Activated T-helper 17 cell treated with anti-CD3 and anti-CD28 coated beads, Interleukin-2, amount 50 U/mL, for 72 hours (primary cell): ENCODE measurements around the gene IFI16. TPM values are rescaled to one million over a fixed set of nuclear protein-coding genes. Genes with fewer than 3 reads are reported as not detected.
"Not testable (repeated sequence)": the region's sequence is repeated elsewhere in the genome, so short reads cannot be mapped to it uniquely, and the experiment has no call there.

Source experiments
- ATAC-seq: fragments of 150-1000 bp; cut with Tn5 transposase; replicated peaks from 2 replicates; pipeline ENCODE4 v1.10.0; 2021; ENCODE audit warnings: mild to moderate bottlenecking, moderate library complexity
- H3K27ac Mint-ChIP-seq: one replicate; pipeline ENCODE4 v1.8.0; 2022; ENCODE audit warnings: mixed read lengths
- H3K27me3 Mint-ChIP-seq: one replicate; pipeline ENCODE4 v1.8.0; 2022; ENCODE audit warnings: mixed read lengths
- H3K36me3 Mint-ChIP-seq: one replicate; pipeline ENCODE4 v1.8.0; 2022; ENCODE audit warnings: low read depth, mild to moderate bottlenecking, mixed read lengths
- H3K4me1 Mint-ChIP-seq: one replicate; pipeline ENCODE4 v1.8.0; 2022; ENCODE audit warnings: mixed read lengths
- H3K4me3 Mint-ChIP-seq: one replicate; pipeline ENCODE4 v1.8.0; 2022; ENCODE audit warnings: mild to moderate bottlenecking, mixed read lengths
- H3K9me3 Mint-ChIP-seq: one replicate; pipeline ENCODE4 v1.8.0; 2022; ENCODE audit warnings: mixed read lengths
- total RNA-seq, 2 donors: library from RNA; stranded (reverse); gene quantifications; one replicate each; pipeline ENCODE4 v1.2.3, GENCODE V29; 2022

Gene IFI16
- total RNA-seq, 2 donors from 2014 or later, result 187 to 217 TPM

DNA sequence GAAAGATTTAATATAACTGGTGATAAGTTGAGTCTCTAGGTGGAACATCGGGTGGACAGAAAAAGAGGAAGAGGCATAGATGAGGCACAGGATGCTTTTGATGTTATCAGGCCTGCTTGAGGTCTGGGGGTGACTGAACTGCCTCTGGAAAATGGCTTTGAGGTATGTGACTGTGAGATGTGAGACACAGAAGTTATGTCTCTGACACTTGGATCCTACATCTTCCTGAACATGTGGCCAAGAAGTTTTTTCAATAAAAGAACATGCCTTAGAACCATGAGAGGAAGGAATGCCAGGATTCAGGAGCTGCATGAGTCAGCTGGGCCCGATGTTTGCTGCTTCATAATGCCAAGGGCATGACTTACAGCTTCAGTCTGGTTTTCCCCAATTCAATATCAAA lies 78.3 kb downstream of the IFI16 start:
- peaks cover 12% of the 10 kb centered on the region for H3K36me3 Mint-ChIP-seq
- ATAC-seq, result peak; percentile 20
- no peaks in the 10 kb centered on the region for H3K9me3 Mint-ChIP-seq
- H3K27me3 Mint-ChIP-seq, result no peaks in the 10 kb centered on the region
- H3K4me1 Mint-ChIP-seq, result peaks cover 46% of the 10 kb centered on the region
- peak overlapping the region; percentile 78 for H3K4me3 Mint-ChIP-seq
- H3K27ac Mint-ChIP-seq, result peak overlapping the region; percentile 95

DNA sequence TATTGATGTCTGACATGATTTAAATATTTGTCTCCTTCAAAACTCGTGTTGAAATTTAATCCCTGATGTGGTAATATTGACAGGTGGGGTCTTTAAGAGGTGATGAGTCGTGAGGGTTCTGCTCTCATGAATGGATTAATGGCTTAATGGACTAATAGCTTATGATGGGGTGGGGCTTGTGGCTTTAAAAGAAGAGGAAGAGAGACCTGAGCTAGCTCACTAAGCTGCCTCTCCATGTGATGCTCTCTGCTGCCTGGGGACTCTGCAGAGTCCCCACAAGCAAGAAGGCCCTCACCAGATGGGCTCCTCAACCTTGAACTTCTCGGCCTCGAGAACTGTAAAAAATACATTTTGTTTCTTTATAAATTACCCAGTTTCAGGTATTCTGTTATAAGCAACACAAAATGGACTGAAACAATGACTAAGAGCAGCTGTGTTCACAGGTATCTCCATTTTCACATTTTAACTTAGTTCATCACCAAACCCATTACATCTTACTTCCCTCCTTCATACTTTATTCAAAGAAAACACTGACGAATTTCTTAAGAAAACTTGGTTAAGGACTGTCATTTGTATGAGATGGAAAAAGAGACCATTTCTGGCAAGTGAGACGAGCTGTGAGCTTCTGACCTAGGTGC lies 79.0 kb downstream of the IFI16 start:
- Mint-ChIP-seq H3K27me3 (no peaks in the 10 kb centered on the region), H3K4me3 (peak overlapping the region; percentile 78), H3K36me3 (peaks cover 12% of the 10 kb centered on the region), H3K4me1 (peaks cover 46% of the 10 kb centered on the region), H3K9me3 (no peaks in the 10 kb centered on the region), H3K27ac (peak overlapping the region; percentile 95)
- peak; percentile 48 for ATAC-seq

DNA sequence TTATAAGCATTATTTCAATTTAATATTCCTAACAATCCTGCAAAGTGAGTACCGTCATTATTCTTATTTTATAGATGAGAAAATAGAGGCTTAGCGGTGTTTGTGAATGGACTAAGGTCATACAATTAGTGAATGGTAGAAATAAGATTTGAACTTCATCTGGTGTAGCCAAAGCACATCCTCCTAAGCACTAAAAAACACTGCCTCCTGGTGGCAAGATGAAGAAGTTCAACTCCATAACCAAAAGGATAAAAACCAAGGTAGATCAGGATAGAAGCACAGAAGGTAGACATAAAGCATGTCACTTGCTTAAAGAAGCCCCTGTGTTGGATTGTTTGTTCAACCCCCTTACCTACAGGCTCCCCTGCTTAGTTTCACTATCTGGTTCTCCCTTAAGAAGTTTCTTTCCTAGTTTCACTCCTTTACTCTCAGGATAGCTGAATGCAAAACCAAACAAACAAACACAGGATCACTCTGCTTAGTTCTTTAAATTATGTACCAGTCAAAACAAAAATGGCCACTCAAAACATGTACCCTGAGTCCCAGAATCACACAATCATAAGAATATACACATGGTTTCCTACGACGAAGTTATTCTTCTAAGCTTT lies 79.6 kb downstream of the IFI16 start:
- Mint-ChIP-seq H3K27me3 (no peaks in the 10 kb centered on the region), H3K27ac (peak overlapping the region; percentile 95), H3K9me3 (no peaks in the 10 kb centered on the region), H3K36me3 (peaks cover 12% of the 10 kb centered on the region), H3K4me3 (peak overlapping the region; percentile 78), H3K4me1 (peaks cover 46% of the 10 kb centered on the region)
- ATAC-seq, result peak; percentile 11

DNA sequence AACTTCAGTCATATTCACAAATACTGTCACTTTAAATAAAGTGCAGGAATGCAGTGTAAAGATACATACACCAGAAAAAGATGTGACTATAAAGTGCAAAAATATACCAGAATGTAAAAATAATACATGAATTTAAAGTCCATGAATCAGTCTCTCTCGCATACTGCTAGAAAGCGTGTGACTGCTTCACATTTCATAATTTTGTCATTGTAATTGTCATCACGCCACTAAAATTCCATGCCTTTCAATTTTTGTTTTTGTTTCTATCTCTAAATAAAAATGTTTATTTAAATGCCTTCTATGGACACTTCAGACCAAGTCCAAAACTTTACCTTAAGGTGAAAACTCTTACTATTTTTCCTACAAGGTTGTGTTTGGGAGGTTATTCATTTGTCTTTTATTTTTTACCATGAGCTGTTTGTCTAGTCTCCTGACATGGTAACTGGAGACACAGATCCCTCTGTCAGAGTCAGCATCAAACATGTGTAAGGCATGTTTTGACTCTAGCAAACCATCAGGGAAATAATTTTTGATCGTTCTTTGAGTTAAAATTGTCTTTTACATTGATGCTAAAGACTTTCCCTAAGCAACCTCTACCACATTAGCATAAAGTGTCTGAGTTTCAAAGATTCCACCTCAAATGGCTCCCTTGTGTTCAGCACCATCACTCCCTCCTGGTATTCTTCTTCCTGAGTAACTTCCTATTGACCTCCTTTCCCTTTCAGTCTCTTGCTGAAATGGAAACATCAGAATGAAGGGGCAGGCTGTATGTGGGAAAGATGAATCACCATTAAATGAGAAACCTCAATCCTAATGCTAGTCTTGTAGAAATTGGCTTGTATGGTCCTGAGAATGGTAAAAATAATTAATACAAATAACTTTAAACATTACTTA lies 80.8 kb downstream of the IFI16 start:
- Mint-ChIP-seq H3K9me3 (no peaks in the 10 kb centered on the region), H3K4me3 (peak overlapping the region; percentile 78), H3K27me3 (no peaks in the 10 kb centered on the region), H3K36me3 (peaks cover 12% of the 10 kb centered on the region), H3K27ac (peak overlapping the region; percentile 95), H3K4me1 (peaks cover 46% of the 10 kb centered on the region)
- peak; percentile 51 for ATAC-seq

DNA sequence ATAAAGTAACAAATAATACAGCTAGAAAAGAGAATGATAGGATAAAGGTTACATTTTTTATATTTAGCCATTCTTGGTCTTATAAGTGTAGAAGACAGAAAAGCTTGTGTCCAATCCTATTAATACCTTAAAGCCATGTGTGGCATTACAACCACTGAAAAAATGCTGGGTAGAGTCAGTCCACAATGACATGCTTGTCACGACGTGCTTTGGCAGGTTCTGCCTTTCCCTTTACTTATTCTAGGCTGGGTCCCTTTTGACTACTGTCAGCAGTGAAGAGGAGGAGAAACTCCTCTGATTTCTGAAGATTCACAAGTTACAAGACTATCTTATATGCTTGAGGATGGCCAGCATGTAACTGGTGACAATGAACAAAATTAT lies 81.5 kb downstream of the IFI16 start:
- Mint-ChIP-seq H3K27me3 (no peaks in the 10 kb centered on the region), H3K9me3 (no peaks in the 10 kb centered on the region), H3K4me1 (peaks cover 46% of the 10 kb centered on the region), H3K27ac (peak overlapping the region; percentile 95), H3K4me3 (peak overlapping the region; percentile 78), H3K36me3 (peaks cover 12% of the 10 kb centered on the region)
- peak; percentile 8 for ATAC-seq

DNA sequence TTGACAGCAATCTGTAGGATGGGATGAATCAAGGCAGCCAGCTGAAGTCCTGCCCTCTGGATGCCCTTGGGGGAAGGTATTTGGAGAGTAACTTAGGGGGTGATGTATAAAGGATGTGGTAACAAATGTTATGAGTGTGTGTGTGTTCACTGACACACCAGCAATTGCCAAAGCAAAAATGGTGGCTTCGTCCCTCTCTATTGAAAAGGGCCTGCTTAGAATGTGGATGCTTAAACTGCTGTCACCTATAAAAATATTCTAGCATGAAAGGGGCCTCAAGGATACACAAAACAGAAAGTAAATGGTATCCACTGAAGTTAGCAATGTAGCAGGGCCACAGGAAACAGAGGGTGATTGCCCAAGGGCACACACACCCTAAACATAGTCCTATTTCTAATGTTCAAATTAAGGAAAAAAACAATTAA lies 81.9 kb downstream of the IFI16 start:
- peaks cover 46% of the 10 kb centered on the region for H3K4me1 Mint-ChIP-seq
- H3K27me3 Mint-ChIP-seq, result no peaks in the 10 kb centered on the region
- peak overlapping the region; percentile 95 for H3K27ac Mint-ChIP-seq
- peak; percentile 80 for ATAC-seq
- peak overlapping the region; percentile 78 for H3K4me3 Mint-ChIP-seq
- no peaks in the 10 kb centered on the region for H3K9me3 Mint-ChIP-seq
- peaks cover 12% of the 10 kb centered on the region for H3K36me3 Mint-ChIP-seq

DNA sequence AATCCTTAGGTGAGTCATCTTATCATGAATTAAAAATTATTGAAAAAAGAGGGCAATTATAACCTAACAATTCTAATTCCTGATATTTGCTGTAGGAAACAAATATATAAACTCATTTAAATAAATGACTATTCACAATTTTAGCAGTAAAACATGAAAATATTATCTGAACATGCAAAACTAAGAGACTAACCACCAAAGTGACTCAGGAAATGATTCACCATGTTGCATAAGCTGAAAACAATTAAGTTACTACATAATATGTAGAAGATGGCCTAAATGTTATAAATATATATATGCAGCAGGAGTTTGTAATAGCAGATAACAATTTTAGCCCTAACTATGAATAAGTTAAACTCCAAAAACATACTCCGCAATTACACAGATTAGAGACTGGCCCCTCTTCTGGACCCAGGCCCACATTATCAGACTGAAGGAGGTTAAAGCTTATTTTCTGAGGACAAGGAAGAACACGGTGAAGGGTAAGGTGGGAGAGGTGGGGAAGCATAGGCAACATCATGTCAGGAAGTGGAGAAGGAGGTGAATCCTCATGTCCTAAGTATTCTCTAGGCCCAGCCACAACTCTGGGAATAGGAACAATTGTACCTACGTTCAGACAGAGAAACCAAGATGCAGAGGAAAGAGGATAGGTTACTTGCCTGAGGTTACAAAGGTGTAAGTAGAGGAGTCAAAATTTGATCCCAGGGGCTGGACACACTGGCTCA lies 82.5 kb downstream of the IFI16 start:
- no peaks in the 10 kb centered on the region for H3K9me3 Mint-ChIP-seq
- H3K4me1 Mint-ChIP-seq, result peaks cover 43% of the 10 kb centered on the region
- H3K27ac Mint-ChIP-seq, result peak overlapping the region; percentile 95
- H3K4me3 Mint-ChIP-seq, result peak overlapping the region; percentile 78
- peaks cover 12% of the 10 kb centered on the region for H3K36me3 Mint-ChIP-seq
- H3K27me3 Mint-ChIP-seq, result no peaks in the 10 kb centered on the region
- ATAC-seq, result peak; percentile 27

DNA sequence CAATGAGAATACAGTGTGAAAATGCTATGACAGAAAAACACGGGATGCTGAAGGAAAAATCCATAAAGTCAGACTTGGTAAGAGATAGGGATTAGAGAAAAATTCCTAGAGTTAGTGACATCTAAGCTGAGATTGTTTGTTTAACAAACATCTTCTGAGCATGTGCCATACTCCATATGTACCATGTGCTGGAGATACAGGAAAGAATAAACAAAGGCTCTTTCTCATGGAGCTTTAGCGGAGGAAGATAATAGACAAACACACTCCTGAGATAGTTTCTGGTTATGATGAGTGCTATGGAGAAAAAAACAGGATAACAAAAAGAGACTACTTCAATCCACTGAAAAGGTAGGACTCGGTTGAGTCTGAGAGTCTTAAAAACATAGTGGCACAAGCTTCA lies 88.9 kb downstream of the IFI16 start:
- ATAC-seq, result no peak
- Mint-ChIP-seq H3K36me3 (no peaks in the 10 kb centered on the region), H3K4me1 (no peaks in the 10 kb centered on the region), H3K4me3 (no peak overlapping the region), H3K9me3 (no peaks in the 10 kb centered on the region), H3K27me3 (peaks cover 22% of the 10 kb centered on the region), H3K27ac (no peak overlapping the region)

DNA sequence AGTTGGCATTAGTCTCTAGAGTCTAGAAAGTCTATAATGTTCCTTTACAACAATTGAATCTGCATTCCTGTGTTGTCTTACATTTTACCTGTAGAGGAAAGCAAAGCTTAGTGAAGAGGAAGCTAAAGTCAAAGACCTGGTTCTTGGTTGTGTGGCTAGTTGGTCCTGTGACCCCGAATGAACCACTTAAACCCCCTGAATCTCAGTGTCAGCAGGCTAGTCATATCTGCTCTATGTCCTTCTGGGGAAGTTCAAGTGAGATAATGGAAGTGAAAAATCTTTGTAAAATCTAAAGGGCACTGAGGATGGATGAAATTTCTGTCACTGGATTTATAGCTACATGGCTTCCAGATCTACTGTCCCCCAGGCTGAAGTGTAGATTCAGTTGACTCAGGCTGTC lies 90.9 kb downstream of the IFI16 start:
- H3K4me3 Mint-ChIP-seq, result no peak overlapping the region
- H3K27ac Mint-ChIP-seq, result no peak overlapping the region
- no peaks in the 10 kb centered on the region for H3K4me1 Mint-ChIP-seq
- H3K27me3 Mint-ChIP-seq, result peaks cover 22% of the 10 kb centered on the region
- no peaks in the 10 kb centered on the region for H3K36me3 Mint-ChIP-seq
- ATAC-seq, result no peak
- no peaks in the 10 kb centered on the region for H3K9me3 Mint-ChIP-seq

DNA sequence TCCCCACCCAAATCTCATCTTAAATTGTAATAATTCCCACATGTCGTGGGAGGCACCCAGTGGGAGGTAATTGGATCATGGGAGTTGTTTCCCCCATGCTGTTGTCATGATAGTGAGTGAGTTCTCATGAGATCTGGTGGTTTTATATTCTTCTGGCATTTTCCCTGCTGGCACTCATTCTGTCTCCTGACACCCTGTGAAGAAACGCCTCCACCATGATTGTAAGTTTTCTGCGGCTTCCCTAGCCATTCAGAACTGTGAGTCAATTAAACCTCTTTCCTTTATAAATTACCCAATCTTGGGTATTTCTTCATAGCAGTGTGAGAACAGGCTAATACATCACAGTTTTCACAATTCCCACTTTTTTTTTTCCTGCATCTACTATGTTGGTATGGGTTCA lies 93.3 kb downstream of the IFI16 start:
- H3K4me1 Mint-ChIP-seq, ATAC-seq, H3K9me3 Mint-ChIP-seq, H3K36me3 Mint-ChIP-seq, H3K4me3 Mint-ChIP-seq, H3K27ac Mint-ChIP-seq: not testable (repeated sequence)
- H3K27me3 Mint-ChIP-seq, result peaks cover 30% of the 10 kb centered on the region

Other genes starting within 250 kb of the IFI16 start
- gene OR6N1, start 237.7 kb upstream of the IFI16 start, total RNA-seq, result not detected
- gene OR6N2, start 228.7 kb upstream of the IFI16 start, total RNA-seq, result not detected
- gene MNDA, start 178.6 kb upstream of the IFI16 start, total RNA-seq, result not detected
- gene PYHIN1, start 78.4 kb upstream of the IFI16 start, total RNA-seq, result 10 to 100 TPM; 19.6 to 27.8 TPM
- 100 to 1,000 TPM in 1 of 2 donors, 10 to 100 TPM in 1; 47.2 to 123 TPM for gene AIM2, start 66.9 kb downstream of the IFI16 start, total RNA-seq
- gene CADM3, start 161.7 kb downstream of the IFI16 start, total RNA-seq, result not detected
- not detected for gene ACKR1, start 195.0 kb downstream of the IFI16 start, total RNA-seq